ENCODE results near the gene PRSS38. TPM values are rescaled to one million over a fixed set of nuclear protein-coding genes. Genes with fewer than 3 reads are reported as not detected.

PRSS38 gene
- polyA plus RNA-seq, 2 donors, result not detected

- Histone ChIP-seq H3K27me3 (ENCODE audit: control insufficient read depth in 1 of 2, insufficient read depth in 2 of 2, low read length in 2 of 2) (no peaks in the 10 kb centered on the region), H3K9me3 (ENCODE audit: control insufficient read depth in 2 of 2, insufficient read depth in 1 of 2, low read depth in 1 of 2, low read length in 1 of 2) (no peaks in the 10 kb centered on the region), H3K36me3 (ENCODE audit: control insufficient read depth in 2 of 2, insufficient read depth in 2 of 2, low read length in 1 of 2) (no peaks in the 10 kb centered on the region), H3K4me1 (ENCODE audit: control insufficient read depth in 2 of 2, insufficient read depth in 2 of 2, low read length in 1 of 2) (peaks cover 0 to 28% of the 10 kb centered on the region in 2 donors), H3K27ac (ENCODE audit: low read depth in 2 of 2, low read length in 1 of 2) (no peak overlapping the region), H3K4me3 (ENCODE audit: low read depth in 1 of 2, low read length in 2 of 2) (no peak overlapping the region)
- WGBS, 2 donors, result 84 to 86% methylated on average over 19 of the region's 19 CpGs
Observed at GRCh38 chr1:227792216-227793078, 23.0 kb upstream of the PRSS38 start.

GRCh38 chr1:227793079-227793947, 22.2 kb upstream of the PRSS38 start:
- Histone ChIP-seq H3K9me3 (ENCODE audit: control insufficient read depth in 2 of 2, insufficient read depth in 1 of 2, low read depth in 1 of 2, low read length in 1 of 2) (no peaks in the 10 kb centered on the region), H3K27me3 (ENCODE audit: control insufficient read depth in 1 of 2, insufficient read depth in 2 of 2, low read length in 2 of 2) (no peaks in the 10 kb centered on the region), H3K4me3 (ENCODE audit: low read depth in 1 of 2, low read length in 2 of 2) (no peak overlapping the region), H3K36me3 (ENCODE audit: control insufficient read depth in 2 of 2, insufficient read depth in 2 of 2, low read length in 1 of 2) (no peaks in the 10 kb centered on the region), H3K4me1 (ENCODE audit: control insufficient read depth in 2 of 2, insufficient read depth in 2 of 2, low read length in 1 of 2) (peaks cover 0 to 28% of the 10 kb centered on the region in 2 donors), H3K27ac (ENCODE audit: low read depth in 2 of 2, low read length in 1 of 2) (no peak overlapping the region)
- 81% methylated on average over 10 of the region's 10 CpGs for WGBS, 2 donors

- H3K9me3 ChIP-seq (ENCODE audit: control insufficient read depth in 2 of 2, insufficient read depth in 1 of 2, low read depth in 1 of 2, low read length in 1 of 2), result no peaks in the 10 kb centered on the region
- 31 to 42% methylated on average over 12 of the region's 12 CpGs for WGBS, 2 donors
- peaks cover 0 to 20% of the 10 kb centered on the region in 2 donors for H3K4me1 ChIP-seq (ENCODE audit: control insufficient read depth in 2 of 2, insufficient read depth in 2 of 2, low read length in 1 of 2)
- H3K4me3 ChIP-seq (ENCODE audit: low read depth in 1 of 2, low read length in 2 of 2), result no peak overlapping the region
- H3K27me3 ChIP-seq (ENCODE audit: control insufficient read depth in 1 of 2, insufficient read depth in 2 of 2, low read length in 2 of 2), result no peaks in the 10 kb centered on the region
- no peaks in the 10 kb centered on the region for H3K36me3 ChIP-seq (ENCODE audit: control insufficient read depth in 2 of 2, insufficient read depth in 2 of 2, low read length in 1 of 2)
- no peak overlapping the region for H3K27ac ChIP-seq (ENCODE audit: low read depth in 2 of 2, low read length in 1 of 2)
Observed at GRCh38 chr1:227793948-227794816, 21.3 kb upstream of the PRSS38 start.

- no peak overlapping the region for H3K4me3 ChIP-seq (ENCODE audit: low read depth in 1 of 2, low read length in 2 of 2)
- H3K36me3 ChIP-seq (ENCODE audit: control insufficient read depth in 2 of 2, insufficient read depth in 2 of 2, low read length in 1 of 2), result no peaks in the 10 kb centered on the region
- no peaks in the 10 kb centered on the region for H3K27me3 ChIP-seq (ENCODE audit: control insufficient read depth in 1 of 2, insufficient read depth in 2 of 2, low read length in 2 of 2)
- no peaks in the 10 kb centered on the region for H3K9me3 ChIP-seq (ENCODE audit: control insufficient read depth in 2 of 2, insufficient read depth in 1 of 2, low read depth in 1 of 2, low read length in 1 of 2)
- peaks cover 0 to 14% of the 10 kb centered on the region in 2 donors for H3K4me1 ChIP-seq (ENCODE audit: control insufficient read depth in 2 of 2, insufficient read depth in 2 of 2, low read length in 1 of 2)
- no peak overlapping the region for H3K27ac ChIP-seq (ENCODE audit: low read depth in 2 of 2, low read length in 1 of 2)
- 44 to 47% methylated on average over 6 to 11 of the region's 11 CpGs for WGBS, 2 donors
Observed at GRCh38 chr1:227794817-227795192, 20.7 kb upstream of the PRSS38 start.

- WGBS, 2 donors, result 50 to 61% methylated on average over 6 of the region's 6 CpGs
- peaks cover 0 to 12% of the 10 kb centered on the region in 2 donors for H3K4me1 ChIP-seq (ENCODE audit: control insufficient read depth in 2 of 2, insufficient read depth in 2 of 2, low read length in 1 of 2)
- no peaks in the 10 kb centered on the region for H3K27me3 ChIP-seq (ENCODE audit: control insufficient read depth in 1 of 2, insufficient read depth in 2 of 2, low read length in 2 of 2)
- no peaks in the 10 kb centered on the region for H3K9me3 ChIP-seq (ENCODE audit: control insufficient read depth in 2 of 2, insufficient read depth in 1 of 2, low read depth in 1 of 2, low read length in 1 of 2)
- H3K27ac ChIP-seq (ENCODE audit: low read depth in 2 of 2, low read length in 1 of 2), result no peak overlapping the region
- H3K36me3 ChIP-seq (ENCODE audit: control insufficient read depth in 2 of 2, insufficient read depth in 2 of 2, low read length in 1 of 2), result no peaks in the 10 kb centered on the region
- no peak overlapping the region for H3K4me3 ChIP-seq (ENCODE audit: low read depth in 1 of 2, low read length in 2 of 2)
Observed at GRCh38 chr1:227795732-227796131, 19.7 kb upstream of the PRSS38 start.

GRCh38 chr1:227796359-227796915, 19.0 kb upstream of the PRSS38 start:
- WGBS, 2 donors, result 87 to 91% methylated on average over 5 of the region's 5 CpGs
- Histone ChIP-seq H3K36me3 (ENCODE audit: control insufficient read depth in 2 of 2, insufficient read depth in 2 of 2, low read length in 1 of 2) (no peaks in the 10 kb centered on the region), H3K4me3 (ENCODE audit: low read depth in 1 of 2, low read length in 2 of 2) (no peak overlapping the region), H3K9me3 (ENCODE audit: control insufficient read depth in 2 of 2, insufficient read depth in 1 of 2, low read depth in 1 of 2, low read length in 1 of 2) (no peaks in the 10 kb centered on the region), H3K27me3 (ENCODE audit: control insufficient read depth in 1 of 2, insufficient read depth in 2 of 2, low read length in 2 of 2) (no peaks in the 10 kb centered on the region), H3K4me1 (ENCODE audit: control insufficient read depth in 2 of 2, insufficient read depth in 2 of 2, low read length in 1 of 2) (peaks cover 0 to 12% of the 10 kb centered on the region in 2 donors), H3K27ac (ENCODE audit: low read depth in 2 of 2, low read length in 1 of 2) (no peak overlapping the region)

GRCh38 chr1:227797144-227797543, 18.3 kb upstream of the PRSS38 start:
- no peaks in the 10 kb centered on the region for H3K27me3 ChIP-seq (ENCODE audit: control insufficient read depth in 1 of 2, insufficient read depth in 2 of 2, low read length in 2 of 2)
- H3K4me3 ChIP-seq (ENCODE audit: low read depth in 1 of 2, low read length in 2 of 2), result no peak overlapping the region
- H3K36me3 ChIP-seq (ENCODE audit: control insufficient read depth in 2 of 2, insufficient read depth in 2 of 2, low read length in 1 of 2), result no peaks in the 10 kb centered on the region
- H3K4me1 ChIP-seq (ENCODE audit: control insufficient read depth in 2 of 2, insufficient read depth in 2 of 2, low read length in 1 of 2), result peaks cover 0 to 12% of the 10 kb centered on the region in 2 donors
- H3K9me3 ChIP-seq (ENCODE audit: control insufficient read depth in 2 of 2, insufficient read depth in 1 of 2, low read depth in 1 of 2, low read length in 1 of 2), result no peaks in the 10 kb centered on the region
- WGBS, 2 donors, result 81 to 89% methylated on average over 3 of the region's 3 CpGs
- H3K27ac ChIP-seq (ENCODE audit: low read depth in 2 of 2, low read length in 1 of 2), result no peak overlapping the region

- 87% methylated on average over 3 of the region's 3 CpGs for WGBS, 2 donors
- H3K9me3 ChIP-seq (ENCODE audit: control insufficient read depth in 2 of 2, insufficient read depth in 1 of 2, low read depth in 1 of 2, low read length in 1 of 2), result no peaks in the 10 kb centered on the region
- no peak overlapping the region for H3K4me3 ChIP-seq (ENCODE audit: low read depth in 1 of 2, low read length in 2 of 2)
- H3K36me3 ChIP-seq (ENCODE audit: control insufficient read depth in 2 of 2, insufficient read depth in 2 of 2, low read length in 1 of 2), result no peaks in the 10 kb centered on the region
- H3K27me3 ChIP-seq (ENCODE audit: control insufficient read depth in 1 of 2, insufficient read depth in 2 of 2, low read length in 2 of 2), result no peaks in the 10 kb centered on the region
- no peak overlapping the region for H3K27ac ChIP-seq (ENCODE audit: low read depth in 2 of 2, low read length in 1 of 2)
- peaks cover 0 to 12% of the 10 kb centered on the region in 2 donors for H3K4me1 ChIP-seq (ENCODE audit: control insufficient read depth in 2 of 2, insufficient read depth in 2 of 2, low read length in 1 of 2)
Observed at GRCh38 chr1:227797625-227798024, 17.9 kb upstream of the PRSS38 start.

Data from esophagus (tissue), 2 donors.